Measurements from ENCODE around the gene ZNF557. TPM values are rescaled to one million over a fixed set of nuclear protein-coding genes. Genes with fewer than 3 reads are reported as not detected.
"Not testable (repeated sequence)": the region's sequence is repeated elsewhere in the genome, so short reads cannot be mapped to it uniquely, and the experiment has no call there.

ZNF557 gene
- polyA plus RNA-seq, 1 donor (not counting 4 experiments of a cell fraction or from before 2014, with no cell fraction given): 3.3 TPM

DNA sequence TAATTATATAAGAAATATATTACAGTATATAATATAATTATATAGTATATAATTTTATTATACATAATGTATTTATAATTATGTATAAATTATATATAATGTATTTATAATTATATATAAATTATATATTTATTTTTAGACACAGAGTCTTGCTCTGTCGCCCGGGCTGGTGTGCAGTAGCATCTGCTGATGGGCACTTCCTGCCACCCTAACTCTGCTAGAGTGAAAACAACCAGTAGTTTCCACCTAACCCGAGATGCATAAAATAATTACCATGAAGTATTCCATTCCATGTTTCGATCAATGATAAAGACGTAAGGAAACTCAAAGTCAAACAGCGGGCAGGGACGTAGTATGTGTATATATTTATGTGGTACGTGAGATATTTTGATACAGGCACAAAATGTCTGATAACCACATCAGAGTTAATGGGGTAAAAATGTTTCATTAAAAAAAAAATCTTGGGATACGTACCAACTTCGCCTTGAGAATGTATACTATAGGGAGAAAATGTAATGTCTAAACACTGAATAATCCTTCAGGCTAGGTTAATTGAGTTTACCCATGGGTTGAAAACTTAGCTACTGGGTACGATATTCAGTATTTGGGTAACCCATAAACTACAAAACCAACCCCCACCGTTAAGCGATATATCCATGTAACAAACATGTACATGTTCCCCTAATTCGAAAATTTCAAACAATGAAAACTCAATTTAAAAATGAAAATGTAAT, 14.7 kb upstream of the ZNF557 start:
- H3K9me3 ChIP-seq (ENCODE audit: control insufficient read depth, low read depth, low read length); H3K4me2 ChIP-seq (ENCODE audit: control insufficient read depth, extremely low read depth, insufficient read depth, low read depth, low read length); DNase-seq (ENCODE audit: low read depth, low spot score); H3K27me3 ChIP-seq (ENCODE audit: control insufficient read depth, extremely low read depth, insufficient read depth, low read length); H4K20me1 ChIP-seq (ENCODE audit: control insufficient read depth, extremely low read depth, insufficient read depth, low read length); H3K4me1 ChIP-seq (ENCODE audit: control insufficient read depth, extremely low read depth, insufficient read depth, low read length); H3K9ac ChIP-seq (ENCODE audit: control insufficient read depth, extremely low read depth, insufficient read depth, low read length); H3K4me3 ChIP-seq (ENCODE audit: control insufficient read depth in 2 of 3, extremely low read depth in 1 of 3, insufficient read depth in 2 of 3, low read depth in 1 of 3, low read length in 3 of 3); H3K27ac ChIP-seq (ENCODE audit: control insufficient read depth, insufficient read depth, low read length); H3K9me1 ChIP-seq (ENCODE audit: control insufficient read depth, extremely low read depth, insufficient read depth, low read length); dilution Hi-C loops (cut with MboI; ENCODE audit: extremely low pct_ligation_motif_present, low sequenced_read_pairs); H3K79me2 ChIP-seq (ENCODE audit: control insufficient read depth, insufficient read depth, low read length); H3K36me3 ChIP-seq (ENCODE audit: control insufficient read depth in 2 of 2, extremely low read depth in 1 of 2, insufficient read depth in 2 of 2, low read length in 2 of 2); FAIRE-seq; H2AFZ ChIP-seq (ENCODE audit: control insufficient read depth, low read length): not testable (repeated sequence)

- H3K27me3 ChIP-seq (ENCODE audit: control insufficient read depth, extremely low read depth, insufficient read depth, low read length); FAIRE-seq; H4K20me1 ChIP-seq (ENCODE audit: control insufficient read depth, extremely low read depth, insufficient read depth, low read length); H3K4me2 ChIP-seq (ENCODE audit: control insufficient read depth, extremely low read depth, insufficient read depth, low read depth, low read length); H3K79me2 ChIP-seq (ENCODE audit: control insufficient read depth, insufficient read depth, low read length); H3K36me3 ChIP-seq (ENCODE audit: control insufficient read depth in 2 of 2, extremely low read depth in 1 of 2, insufficient read depth in 2 of 2, low read length in 2 of 2); H3K4me1 ChIP-seq (ENCODE audit: control insufficient read depth, extremely low read depth, insufficient read depth, low read length); H2AFZ ChIP-seq (ENCODE audit: control insufficient read depth, low read length); dilution Hi-C loops (cut with MboI; ENCODE audit: extremely low pct_ligation_motif_present, low sequenced_read_pairs); H3K9ac ChIP-seq (ENCODE audit: control insufficient read depth, extremely low read depth, insufficient read depth, low read length); H3K4me3 ChIP-seq (ENCODE audit: control insufficient read depth in 2 of 3, extremely low read depth in 1 of 3, insufficient read depth in 2 of 3, low read depth in 1 of 3, low read length in 3 of 3); H3K9me1 ChIP-seq (ENCODE audit: control insufficient read depth, extremely low read depth, insufficient read depth, low read length); H3K27ac ChIP-seq (ENCODE audit: control insufficient read depth, insufficient read depth, low read length); H3K9me3 ChIP-seq (ENCODE audit: control insufficient read depth, low read depth, low read length); DNase-seq (ENCODE audit: low read depth, low spot score): not testable (repeated sequence)
Observed at GRCh38 chr19:7055679-7056078, 13.8 kb upstream of the ZNF557 start.

GRCh38 chr19:7056371-7056770, 13.1 kb upstream of the ZNF557 start:
- H3K27me3 ChIP-seq (ENCODE audit: control insufficient read depth, extremely low read depth, insufficient read depth, low read length); dilution Hi-C loops (cut with MboI; ENCODE audit: extremely low pct_ligation_motif_present, low sequenced_read_pairs); H3K27ac ChIP-seq (ENCODE audit: control insufficient read depth, insufficient read depth, low read length); H3K9me1 ChIP-seq (ENCODE audit: control insufficient read depth, extremely low read depth, insufficient read depth, low read length); H3K4me2 ChIP-seq (ENCODE audit: control insufficient read depth, extremely low read depth, insufficient read depth, low read depth, low read length); H4K20me1 ChIP-seq (ENCODE audit: control insufficient read depth, extremely low read depth, insufficient read depth, low read length); H3K4me3 ChIP-seq (ENCODE audit: control insufficient read depth in 2 of 3, extremely low read depth in 1 of 3, insufficient read depth in 2 of 3, low read depth in 1 of 3, low read length in 3 of 3); H3K4me1 ChIP-seq (ENCODE audit: control insufficient read depth, extremely low read depth, insufficient read depth, low read length); H3K9ac ChIP-seq (ENCODE audit: control insufficient read depth, extremely low read depth, insufficient read depth, low read length); H3K79me2 ChIP-seq (ENCODE audit: control insufficient read depth, insufficient read depth, low read length); H3K9me3 ChIP-seq (ENCODE audit: control insufficient read depth, low read depth, low read length); DNase-seq (ENCODE audit: low read depth, low spot score); H2AFZ ChIP-seq (ENCODE audit: control insufficient read depth, low read length); FAIRE-seq; H3K36me3 ChIP-seq (ENCODE audit: control insufficient read depth in 2 of 2, extremely low read depth in 1 of 2, insufficient read depth in 2 of 2, low read length in 2 of 2): not testable (repeated sequence)

DNA sequence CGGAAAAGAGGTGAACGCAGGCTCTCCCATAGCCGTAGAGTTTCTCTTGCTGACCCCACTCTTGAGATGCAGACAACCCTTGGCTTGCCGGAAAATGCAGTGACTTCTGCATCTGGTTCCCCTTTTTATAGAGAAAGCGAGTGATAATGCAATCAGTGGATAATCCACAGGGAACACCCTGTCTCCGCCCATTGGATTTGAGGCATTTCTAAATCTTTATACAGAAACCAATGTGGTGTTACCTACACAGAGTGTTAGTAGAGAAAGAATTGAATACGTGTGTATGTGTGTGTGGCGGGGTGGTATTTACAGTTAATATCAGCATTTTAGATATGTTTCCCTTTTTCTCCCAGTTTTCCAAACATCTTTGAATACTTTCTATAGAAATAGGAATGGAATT, 10.9 kb upstream of the ZNF557 start, which contains the start of gene MBD3L3:
MBD3L3 (minus strand) TSS at position 101 of the 400 bp plus-strand sequence; CDS start at position 30, 71 bp downstream.
- H3K27ac ChIP-seq (ENCODE audit: control insufficient read depth, insufficient read depth, low read length); H3K9me3 ChIP-seq (ENCODE audit: control insufficient read depth, low read depth, low read length); H3K4me2 ChIP-seq (ENCODE audit: control insufficient read depth, extremely low read depth, insufficient read depth, low read depth, low read length); H4K20me1 ChIP-seq (ENCODE audit: control insufficient read depth, extremely low read depth, insufficient read depth, low read length); H3K9me1 ChIP-seq (ENCODE audit: control insufficient read depth, extremely low read depth, insufficient read depth, low read length); H3K9ac ChIP-seq (ENCODE audit: control insufficient read depth, extremely low read depth, insufficient read depth, low read length); H3K36me3 ChIP-seq (ENCODE audit: control insufficient read depth in 2 of 2, extremely low read depth in 1 of 2, insufficient read depth in 2 of 2, low read length in 2 of 2); H3K27me3 ChIP-seq (ENCODE audit: control insufficient read depth, extremely low read depth, insufficient read depth, low read length); dilution Hi-C loops (cut with MboI; ENCODE audit: extremely low pct_ligation_motif_present, low sequenced_read_pairs); DNase-seq (ENCODE audit: low read depth, low spot score); H2AFZ ChIP-seq (ENCODE audit: control insufficient read depth, low read length); H3K4me3 ChIP-seq (ENCODE audit: control insufficient read depth in 2 of 3, extremely low read depth in 1 of 3, insufficient read depth in 2 of 3, low read depth in 1 of 3, low read length in 3 of 3); H3K79me2 ChIP-seq (ENCODE audit: control insufficient read depth, insufficient read depth, low read length); H3K4me1 ChIP-seq (ENCODE audit: control insufficient read depth, extremely low read depth, insufficient read depth, low read length); FAIRE-seq: not testable (repeated sequence)

GRCh38 chr19:7059977-7060376, 9.5 kb upstream of the ZNF557 start:
- H3K9me3 ChIP-seq (ENCODE audit: control insufficient read depth, low read depth, low read length); H3K79me2 ChIP-seq (ENCODE audit: control insufficient read depth, insufficient read depth, low read length); H3K27ac ChIP-seq (ENCODE audit: control insufficient read depth, insufficient read depth, low read length); H3K9ac ChIP-seq (ENCODE audit: control insufficient read depth, extremely low read depth, insufficient read depth, low read length); H4K20me1 ChIP-seq (ENCODE audit: control insufficient read depth, extremely low read depth, insufficient read depth, low read length); dilution Hi-C loops (cut with MboI; ENCODE audit: extremely low pct_ligation_motif_present, low sequenced_read_pairs); FAIRE-seq; DNase-seq (ENCODE audit: low read depth, low spot score); H3K4me3 ChIP-seq (ENCODE audit: control insufficient read depth in 2 of 3, extremely low read depth in 1 of 3, insufficient read depth in 2 of 3, low read depth in 1 of 3, low read length in 3 of 3); H3K4me1 ChIP-seq (ENCODE audit: control insufficient read depth, extremely low read depth, insufficient read depth, low read length); H3K4me2 ChIP-seq (ENCODE audit: control insufficient read depth, extremely low read depth, insufficient read depth, low read depth, low read length); H3K9me1 ChIP-seq (ENCODE audit: control insufficient read depth, extremely low read depth, insufficient read depth, low read length); H2AFZ ChIP-seq (ENCODE audit: control insufficient read depth, low read length); H3K27me3 ChIP-seq (ENCODE audit: control insufficient read depth, extremely low read depth, insufficient read depth, low read length); H3K36me3 ChIP-seq (ENCODE audit: control insufficient read depth in 2 of 2, extremely low read depth in 1 of 2, insufficient read depth in 2 of 2, low read length in 2 of 2): not testable (repeated sequence)

Data from keratinocyte (primary cell).